WTC11 (cell line): Measurements from ENCODE around the gene DYSF.

ENCODE experiments used
- CBFB ChIP-seq: sonication (generic); formaldehyde crosslinking; IDR thresholded peaks from 2 replicates; pipeline ENCODE4 v1.8.1; 2022; ENCODE audit warnings: mild to moderate bottlenecking, low read depth, missing genetic modification reagents
- SMAD3 ChIP-seq: sonication (generic); formaldehyde crosslinking; IDR thresholded peaks from 2 replicates; pipeline ENCODE4 v1.8.0; 2022; ENCODE audit warnings: missing genetic modification reagents, mild to moderate bottlenecking, borderline replicate concordance
- SMAD4 ChIP-seq: sonication (generic); formaldehyde crosslinking; IDR thresholded peaks from 2 replicates; pipeline ENCODE4 v1.8.0; 2022; ENCODE audit warnings: mild to moderate bottlenecking, missing genetic modification reagents
- ZNF317 ChIP-seq: sonication (generic); formaldehyde crosslinking; IDR thresholded peaks from 2 replicates; pipeline ENCODE4 v1.8.1; 2023; ENCODE audit warnings: low read depth, mild to moderate bottlenecking, moderate library complexity, missing genetic modification reagents, borderline replicate concordance
- TF ChIP-seq, protein P1 (sequence below): sonication (generic); formaldehyde crosslinking; IDR thresholded peaks from 2 replicates; pipeline ENCODE4 v1.8.1; 2023; ENCODE audit warnings: mild to moderate bottlenecking, missing genetic modification reagents, moderate library complexity
- TF ChIP-seq, protein P2 (sequence below): fragments of 200-600 bp; IDR thresholded peaks from 2 replicates; pipeline ENCODE4 v1.8.0; 2022; ENCODE audit warnings: antibody characterized with exemption
- TF ChIP-seq, protein P3 (sequence below): sonication (generic); formaldehyde crosslinking; IDR thresholded peaks from 2 replicates; pipeline ENCODE4 v1.8.0; 2022; ENCODE audit warnings: mild to moderate bottlenecking, missing genetic modification reagents
- TF ChIP-seq, protein P4 (sequence below): sonication (generic); formaldehyde crosslinking; conservative IDR thresholded peaks from 2 replicates; pipeline ENCODE4 v1.8.1; 2022; ENCODE audit warnings: mild to moderate bottlenecking, missing genetic modification reagents

DNA sequence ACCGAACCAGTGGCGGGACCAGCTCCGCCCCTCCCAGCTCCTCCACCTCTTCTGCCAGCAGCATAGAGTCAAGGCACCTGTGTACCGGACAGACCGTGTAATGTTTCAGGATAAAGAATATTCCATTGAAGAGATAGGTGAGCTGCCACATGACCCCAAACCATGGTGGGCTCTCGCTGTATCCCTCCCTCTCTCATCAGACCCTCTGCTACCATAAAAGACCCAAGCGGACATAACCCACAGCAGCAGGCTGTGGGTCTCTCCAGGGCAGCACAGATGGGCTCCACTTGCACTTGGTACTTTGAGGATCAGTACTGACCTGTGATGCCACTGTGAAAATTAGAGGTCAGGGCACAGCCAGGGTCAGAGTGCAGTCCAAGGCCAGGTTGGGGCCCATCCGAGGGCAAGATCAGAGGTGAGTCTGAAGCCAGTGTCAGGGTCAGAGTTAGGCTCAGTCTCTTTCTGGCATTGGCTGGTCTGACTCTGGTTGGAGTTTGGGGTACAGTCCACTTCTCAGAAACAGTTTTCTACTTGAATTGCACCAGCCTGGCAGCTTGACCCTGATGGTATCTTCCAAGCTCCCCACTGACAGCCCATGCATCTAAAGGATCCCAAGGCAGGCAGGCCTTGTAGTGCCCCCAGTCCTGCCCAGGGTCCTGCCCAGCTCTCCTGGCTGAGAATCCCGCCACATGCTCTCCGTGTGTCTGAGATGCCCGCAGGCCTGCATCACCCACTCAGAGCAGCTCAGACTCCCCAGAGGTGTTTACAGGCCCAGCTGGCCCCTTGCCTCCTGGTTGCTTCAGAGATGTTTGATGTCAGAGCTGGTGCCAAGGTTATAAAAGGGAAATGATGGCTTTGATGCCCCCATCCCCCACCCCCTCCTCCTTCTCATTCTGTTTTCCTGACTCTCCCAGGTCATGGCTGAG, 212.1 kb downstream of the DYSF start:
- TF ChIP-seq, protein P1, sequence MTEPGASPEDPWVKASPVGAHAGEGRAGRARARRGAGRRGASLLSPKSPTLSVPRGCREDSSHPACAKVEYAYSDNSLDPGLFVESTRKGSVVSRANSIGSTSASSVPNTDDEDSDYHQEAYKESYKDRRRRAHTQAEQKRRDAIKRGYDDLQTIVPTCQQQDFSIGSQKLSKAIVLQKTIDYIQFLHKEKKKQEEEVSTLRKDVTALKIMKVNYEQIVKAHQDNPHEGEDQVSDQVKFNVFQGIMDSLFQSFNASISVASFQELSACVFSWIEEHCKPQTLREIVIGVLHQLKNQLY (CRISPR knock-in tag): no peak
- TF ChIP-seq SMAD3 (CRISPR knock-in tag) (no peak), ZNF317 (CRISPR knock-in tag) (no peak), SMAD4 (CRISPR knock-in tag) (no peak), CBFB (CRISPR knock-in tag) (no peak)
- TF ChIP-seq, protein P2, sequence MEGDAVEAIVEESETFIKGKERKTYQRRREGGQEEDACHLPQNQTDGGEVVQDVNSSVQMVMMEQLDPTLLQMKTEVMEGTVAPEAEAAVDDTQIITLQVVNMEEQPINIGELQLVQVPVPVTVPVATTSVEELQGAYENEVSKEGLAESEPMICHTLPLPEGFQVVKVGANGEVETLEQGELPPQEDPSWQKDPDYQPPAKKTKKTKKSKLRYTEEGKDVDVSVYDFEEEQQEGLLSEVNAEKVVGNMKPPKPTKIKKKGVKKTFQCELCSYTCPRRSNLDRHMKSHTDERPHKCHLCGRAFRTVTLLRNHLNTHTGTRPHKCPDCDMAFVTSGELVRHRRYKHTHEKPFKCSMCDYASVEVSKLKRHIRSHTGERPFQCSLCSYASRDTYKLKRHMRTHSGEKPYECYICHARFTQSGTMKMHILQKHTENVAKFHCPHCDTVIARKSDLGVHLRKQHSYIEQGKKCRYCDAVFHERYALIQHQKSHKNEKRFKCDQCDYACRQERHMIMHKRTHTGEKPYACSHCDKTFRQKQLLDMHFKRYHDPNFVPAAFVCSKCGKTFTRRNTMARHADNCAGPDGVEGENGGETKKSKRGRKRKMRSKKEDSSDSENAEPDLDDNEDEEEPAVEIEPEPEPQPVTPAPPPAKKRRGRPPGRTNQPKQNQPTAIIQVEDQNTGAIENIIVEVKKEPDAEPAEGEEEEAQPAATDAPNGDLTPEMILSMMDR: no peak
- TF ChIP-seq, protein P3, sequence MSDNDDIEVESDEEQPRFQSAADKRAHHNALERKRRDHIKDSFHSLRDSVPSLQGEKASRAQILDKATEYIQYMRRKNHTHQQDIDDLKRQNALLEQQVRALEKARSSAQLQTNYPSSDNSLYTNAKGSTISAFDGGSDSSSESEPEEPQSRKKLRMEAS (CRISPR knock-in tag): no peak
- TF ChIP-seq, protein P4, sequence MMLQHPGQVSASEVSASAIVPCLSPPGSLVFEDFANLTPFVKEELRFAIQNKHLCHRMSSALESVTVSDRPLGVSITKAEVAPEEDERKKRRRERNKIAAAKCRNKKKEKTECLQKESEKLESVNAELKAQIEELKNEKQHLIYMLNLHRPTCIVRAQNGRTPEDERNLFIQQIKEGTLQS (CRISPR knock-in tag): no peak
